HepG2 (cell line): ENCODE measurements around the gene HHIPL1. TPM values are rescaled to one million over a fixed set of nuclear protein-coding genes. Genes with fewer than 3 reads are reported as not detected.

Experiments
- ATF2 ChIP-seq: sonication (generic); formaldehyde crosslinking; IDR thresholded peaks from 2 replicates; pipeline ENCODE4 v1.4.0; 2020; ENCODE audit warnings: missing genetic modification reagents
- BCL3 ChIP-seq: sonication (generic); formaldehyde crosslinking; IDR thresholded peaks from 2 replicates; pipeline ENCODE4 v1.5.1; 2020; ENCODE audit warnings: mild to moderate bottlenecking, missing genetic modification reagents, moderate library complexity
- FOSL2 ChIP-seq: sonication (generic); formaldehyde crosslinking; IDR thresholded peaks from 2 replicates; pipeline ENCODE4 v1.4.0; 2020; ENCODE audit warnings: missing genetic modification reagents
- HMG20B ChIP-seq: conservative IDR thresholded peaks from 2 replicates; pipeline ENCODE4 v1.6.1; 2016; ENCODE audit warnings: missing genetic modification reagents, missing compliant biosample characterization
- KAT7 ChIP-seq: IDR thresholded peaks from 2 replicates; pipeline ENCODE4 v1.6.1; 2018; ENCODE audit warnings: borderline replicate concordance, missing compliant biosample characterization
- MAZ ChIP-seq, 2 experiments: sonication (generic) in 1 of 2; formaldehyde crosslinking in 1 of 2; IDR thresholded peaks; 2 replicates each; pipeline versions ENCODE4 v1.5.0 to v1.6.1; 2012 to 2020; ENCODE audit warnings: low read depth in 2 of 2, mild to moderate bottlenecking in 2 of 2, borderline replicate concordance in 1 of 2, improper control_type of control experiment in 1 of 2, low read length in 1 of 2, missing genetic modification reagents in 1 of 2, moderate library complexity in 1 of 2
- PAX8 ChIP-seq: sonication (generic); formaldehyde crosslinking; IDR thresholded peaks from 2 replicates; pipeline ENCODE4 v1.8.0; 2022; ENCODE audit warnings: mild to moderate bottlenecking, missing genetic modification reagents, borderline replicate concordance
- REL ChIP-seq: sonication (generic); formaldehyde crosslinking; conservative IDR thresholded peaks from 2 replicates; pipeline ENCODE4 v1.8.0; 2022; ENCODE audit warnings: mild to moderate bottlenecking, missing genetic modification reagents, moderate library complexity
- RFXANK ChIP-seq: IDR thresholded peaks from 2 replicates; pipeline ENCODE4 v1.6.1; 2016
- RXRA ChIP-seq: sonication (generic); formaldehyde crosslinking; IDR thresholded peaks from 2 replicates; pipeline ENCODE4 v1.5.1; 2020; ENCODE audit warnings: missing genetic modification reagents
- TSC22D2 ChIP-seq: sonication (generic); formaldehyde crosslinking; IDR thresholded peaks from 2 replicates; pipeline ENCODE4 v1.5.1; 2020; ENCODE audit warnings: missing genetic modification reagents, mild to moderate bottlenecking, borderline replicate concordance
- ZNF589 ChIP-seq: sonication (generic); formaldehyde crosslinking; conservative IDR thresholded peaks from 2 replicates; pipeline ENCODE4 v1.8.0; 2022; ENCODE audit warnings: mild to moderate bottlenecking, moderate library complexity, missing genetic modification reagents
- ZSCAN25 ChIP-seq: sonication (generic); formaldehyde crosslinking; IDR thresholded peaks from 2 replicates; pipeline ENCODE4 v1.8.0; 2022; ENCODE audit warnings: mild to moderate bottlenecking, missing genetic modification reagents
- ZZZ3 ChIP-seq: sonication (generic); formaldehyde crosslinking; IDR thresholded peaks from 2 replicates; pipeline ENCODE4 v1.4.0; 2020; ENCODE audit warnings: missing genetic modification reagents, mild to moderate bottlenecking, borderline replicate concordance
- polyA plus RNA-seq, 8 experiments: library from polyadenylated mRNA; depleted of rRNA in 3 of 8; stranded (reverse) in 7 of 8; unstranded in 1 of 8; fragments of >200 nt; fragmentation: Illumina TruSeq in 4 of 8; extraction: Trizol in 4 of 8; gene quantifications; 2 replicates each; pipeline versions ENCODE4 v1.2.1 to v1.2.3, GENCODE V29; 2011 to 2016; ENCODE audit warnings: low read depth in 4 of 8, missing spikeins in 1 of 8, mixed read lengths in 1 of 8; ENCODE audit not compliant: insufficient read depth in 1 of 8
- total RNA-seq, 5 experiments: library from RNA; depleted of rRNA; stranded (reverse); fragments of >200 nt; fragmentation: Illumina TruSeq; extraction: Trizol; gene quantifications; 2 replicates each; pipeline ENCODE4 v1.2.3, GENCODE V29; 2016; ENCODE audit warnings: low read depth in 1 of 5
- TF ChIP-seq, protein P1 (sequence below): sonication (generic); formaldehyde crosslinking; IDR thresholded peaks from 2 replicates; pipeline ENCODE4 v1.4.0; 2020; ENCODE audit warnings: missing genetic modification reagents, low read depth, mild to moderate bottlenecking, borderline replicate concordance

The HHIPL1 gene
- total and polyA plus RNA-seq, 2 of the 13 experiments (the other 11 are each of a cell fraction or from before 2014, with no cell fraction given), result not detected

DNA sequence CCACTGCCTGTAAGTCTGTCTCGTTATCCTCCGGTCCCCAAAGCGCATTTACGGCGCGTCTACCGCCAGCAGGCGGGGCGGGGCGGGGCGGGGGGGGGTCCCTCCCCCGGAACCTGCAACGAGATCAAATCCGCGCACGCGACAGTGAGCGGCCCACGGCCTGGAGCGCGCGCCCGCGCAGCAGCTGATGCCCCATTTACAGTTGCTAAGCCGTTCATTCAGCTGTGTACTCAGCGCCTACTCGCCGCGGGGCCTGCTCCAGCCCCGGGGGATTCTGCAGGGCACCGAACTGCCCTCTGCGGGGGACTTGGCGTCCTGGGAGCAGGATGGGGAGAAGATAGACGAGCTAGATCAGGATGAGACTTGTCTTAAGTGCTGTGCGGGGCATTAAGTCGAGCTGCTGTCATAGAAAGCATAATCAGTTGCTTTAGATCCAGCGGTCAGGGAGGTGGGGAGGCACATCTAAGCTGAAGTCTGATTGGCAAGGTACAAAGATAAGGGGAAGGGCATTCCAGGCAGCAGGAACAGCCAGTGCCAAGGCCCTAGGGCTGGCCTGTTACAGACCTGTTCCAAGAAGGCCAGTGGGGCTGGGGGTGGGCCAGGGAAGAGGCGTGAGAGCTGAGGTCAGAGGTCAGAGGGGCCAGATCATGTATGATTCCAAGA is 39.5 kb upstream of the HHIPL1 start (continued):
- no peak for TF ChIP-seq ATF2
- no peak for TF ChIP-seq ZNF589 (CRISPR knock-in tag)
- TF ChIP-seq ZSCAN25 (CRISPR knock-in tag), result no peak
- no peak for TF ChIP-seq PAX8 (CRISPR knock-in tag)
- TF ChIP-seq MAZ (IDR thresholded peaks at IDR 0.05; ENCODE audit: borderline replicate concordance, low read depth, low read length), result no peak; the same call in 1 of the 2 replicates
- 0 out of 2 replicates have a peak, but pooled peaks have one; percentile 17 for TF ChIP-seq MAZ (CRISPR knock-in tag; IDR thresholded peaks at IDR 0.05; ENCODE audit: low read depth)
- no peak for TF ChIP-seq KAT7
- no peak for TF ChIP-seq HMG20B (CRISPR knock-in tag)
- TF ChIP-seq, protein P1, sequence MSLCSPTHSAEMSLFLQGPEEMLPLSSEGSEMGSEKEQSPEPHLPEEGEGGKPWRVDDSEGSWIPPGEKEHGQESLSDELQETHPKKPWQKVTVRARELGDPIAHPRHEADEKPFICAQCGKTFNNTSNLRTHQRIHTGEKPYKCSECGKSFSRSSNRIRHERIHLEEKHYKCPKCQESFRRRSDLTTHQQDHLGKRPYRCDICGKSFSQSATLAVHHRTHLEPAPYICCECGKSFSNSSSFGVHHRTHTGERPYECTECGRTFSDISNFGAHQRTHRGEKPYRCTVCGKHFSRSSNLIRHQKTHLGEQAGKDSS (CRISPR knock-in tag), result no peak
- no peak for TF ChIP-seq REL
- no peak for TF ChIP-seq RFXANK (CRISPR knock-in tag)
- TF ChIP-seq TSC22D2, result no peak
- no peak for TF ChIP-seq ZZZ3
- TF ChIP-seq BCL3 (CRISPR knock-in tag), result no peak
- TF ChIP-seq RXRA (CRISPR knock-in tag), result no peak
- no peak for TF ChIP-seq FOSL2 (CRISPR knock-in tag)
